IPS-NIHi7 (cell line): ENCODE results near the gene SLC17A9.

ENCODE experiments used
- DNase-seq: peaks from one replicate; pipeline ENCODE4 v3.0.0; 2012; ENCODE audit warnings: mixed read lengths; ENCODE audit errors: extremely low spot score

SLC17A9 gene

GRCh38 chr20:62938105-62938888 is 14.2 kb upstream of the SLC17A9 start, which contains the start of gene GID8:
GID8 (plus strand) TSS chr20:62938147; CDS start chr20:62941503, 3,356 bp downstream.
- DNase-seq = no peak

- DNase-seq = no peak
These were observed 11.6 kb upstream of the SLC17A9 start for GRCh38 chr20:62940875-62941274.

GRCh38 chr20:62941792-62942191 is 10.7 kb upstream of the SLC17A9 start:
- DNase-seq = no peak

- no peak for DNase-seq
These were observed 10.1 kb upstream of the SLC17A9 start for GRCh38 chr20:62942456-62942855.

- DNase-seq = no peak
These were observed 9.1 kb upstream of the SLC17A9 start for GRCh38 chr20:62943396-62943795.

GRCh38 chr20:62944184-62944583 is 8.3 kb upstream of the SLC17A9 start:
- no peak for DNase-seq

GRCh38 chr20:62944746-62945145 is 7.8 kb upstream of the SLC17A9 start:
- no peak for DNase-seq

GRCh38 chr20:62945771-62946339 is 6.7 kb upstream of the SLC17A9 start:
- no peak for DNase-seq

- DNase-seq = no peak
These were observed 5.6 kb upstream of the SLC17A9 start for GRCh38 chr20:62946918-62947317.

GRCh38 chr20:62947532-62948300 is 4.8 kb upstream of the SLC17A9 start:
- no peak for DNase-seq

- DNase-seq = no peak
These were observed 3.2 kb upstream of the SLC17A9 start for GRCh38 chr20:62949153-62949821.

GRCh38 chr20:62949962-62950361 is 2.5 kb upstream of the SLC17A9 start:
- no peak for DNase-seq

GRCh38 chr20:62950741-62951140 is 1.8 kb upstream of the SLC17A9 start:
- no peak for DNase-seq

GRCh38 chr20:62951143-62951895 is 1.2 kb upstream of the SLC17A9 start:
- no peak for DNase-seq

GRCh38 chr20:62951896-62952372 is 575 bp upstream of the SLC17A9 start:
- DNase-seq = no peak

GRCh38 chr20:62952968-62953838 is 694 bp downstream of the SLC17A9 start:
- DNase-seq = no peak

GRCh38 chr20:62953839-62954703 is 1.6 kb downstream of the SLC17A9 start:
- peak; percentile 71 for DNase-seq

GRCh38 chr20:62955519-62956386 is 3.2 kb downstream of the SLC17A9 start:
- no peak for DNase-seq
